ENCODE results near the gene CDK3. TPM values are rescaled to one million over a fixed set of nuclear protein-coding genes. Genes with fewer than 3 reads are reported as not detected.
A peak's percentile ranks its signal among the peaks of the same experiment; 100 is the strongest.

Gene CDK3
- total and polyA plus RNA-seq, 9 of the 15 experiments (the other 6 are each of a cell fraction or from before 2014, with no cell fraction given) = 0.55 to 8.2 (median 4.7) TPM

GRCh38 chr17:75950855-75951554 lies 49.6 kb upstream of the CDK3 start (continued):
- TF ChIP-seq KAT7 (CRISPR knock-in tag; IDR thresholded peaks at IDR 0.05; ENCODE audit: borderline replicate concordance) (no peak), TFE3 (CRISPR knock-in tag; IDR thresholded peaks at IDR 0.05) (no peak), CBFA2T2 (conservative IDR thresholded peaks at IDR 0.05) (0 out of 2 replicates have a peak, but pooled peaks have one; percentile 10), SOX6 (IDR thresholded peaks at IDR 0.05) (peak; percentile 65; the same call in 1 of the 2 replicates), EP300 (IDR thresholded peaks at IDR 0.05; ENCODE audit: low read length) (peak; percentile 40; the same call in 1 of the 2 replicates), RCOR1 (IDR thresholded peaks at IDR 0.05; ENCODE audit: borderline replicate concordance in 1 of 2, low read depth in 2 of 2, low read length in 2 of 2) (peak in 1 of 2 experiments; percentile 29; a peak in 1 of 4 replicates), PURB (CRISPR knock-in tag; IDR thresholded peaks at IDR 0.05; ENCODE audit: low read depth) (no peak), ZNF740 (CRISPR knock-in tag; IDR thresholded peaks at IDR 0.05) (no peak), ZNF740 (tag; IDR thresholded peaks at IDR 0.05) (no peak), NFIC (IDR thresholded peaks at IDR 0.05) (peak; percentile 72; the same call in 1 of the 2 replicates), ZNF655 (CRISPR knock-in tag; IDR thresholded peaks at IDR 0.05) (no peak), GATAD2B (IDR thresholded peaks at IDR 0.05; ENCODE audit: borderline replicate concordance) (no peak), SIN3A (IDR thresholded peaks at IDR 0.05; ENCODE audit: borderline replicate concordance in 2 of 2, control insufficient read depth in 1 of 2, low read depth in 2 of 2, low read length in 2 of 2) (no peak), ZNF224 (CRISPR knock-in tag; IDR thresholded peaks at IDR 0.05) (no peak), HINFP (tag; conservative IDR thresholded peaks at IDR 0.05; ENCODE audit: low read depth) (no peak), NR2C1 (IDR thresholded peaks at IDR 0.05) (no peak), NR2C1 (tag; IDR thresholded peaks at IDR 0.05) (no peak), SUPT5H (IDR thresholded peaks at IDR 0.05) (no peak), ATF3 (IDR thresholded peaks at IDR 0.05) (no peak), ATF3 (CRISPR knock-in tag; conservative IDR thresholded peaks at IDR 0.05) (no peak), HDAC2 (IDR thresholded peaks at IDR 0.05) (no peak), NCOR1 (IDR thresholded peaks at IDR 0.05) (peak; percentile 42), TAF15 (IDR thresholded peaks at IDR 0.05; ENCODE audit: low read depth, low read length) (no peak), MEIS2 (IDR thresholded peaks at IDR 0.05; ENCODE audit: partially characterized antibody) (peak; percentile 23)

Data from K562 (cell line).